Mesenchymal stem cell (in vitro differentiated cells and primary cell): ENCODE results near the gene MACO1.

Source experiments
- DNase-seq: peaks from one replicate; pipeline ENCODE4 v3.0.0-alpha.2; 2013
- H2AFZ ChIP-seq: one replicate; pipeline ENCODE4 v1.6.1; 2013; ENCODE audit warnings: low read depth, mild to moderate bottlenecking, control low read depth, inconsistent platforms, low read length, moderate library complexity
- H2AK5ac ChIP-seq: 2 replicates; pipeline ENCODE4 v1.6.1; 2013; ENCODE audit warnings: low read length, moderate library complexity, mild to moderate bottlenecking, inconsistent platforms; ENCODE audit not compliant: severe bottlenecking
- H2BK120ac ChIP-seq: one replicate; pipeline ENCODE4 v1.6.1; 2013; ENCODE audit warnings: low read depth, mild to moderate bottlenecking, inconsistent platforms, low read length, moderate library complexity
- H2BK12ac ChIP-seq, 2 experiments: one replicate each; pipeline ENCODE4 v1.6.1; 2013; ENCODE audit warnings: inconsistent platforms in 2 of 2, low read length in 2 of 2, mild to moderate bottlenecking in 2 of 2, moderate library complexity in 2 of 2, control low read depth in 1 of 2
- H2BK15ac ChIP-seq: one replicate; pipeline ENCODE4 v1.6.1; 2013; ENCODE audit warnings: mild to moderate bottlenecking, low read depth, inconsistent platforms; ENCODE audit not compliant: poor library complexity, severe bottlenecking
- H2BK5ac ChIP-seq: 2 replicates; pipeline ENCODE4 v1.6.1; 2013; ENCODE audit warnings: low read depth, mild to moderate bottlenecking, low read length, control low read depth, inconsistent platforms; ENCODE audit not compliant: poor library complexity, severe bottlenecking
- H3K14ac ChIP-seq, 2 experiments: one replicate each; pipeline ENCODE4 v1.6.1; 2013; ENCODE audit warnings: inconsistent platforms in 2 of 2, low read length in 2 of 2, control low read depth in 1 of 2, mild to moderate bottlenecking in 1 of 2, moderate library complexity in 1 of 2
- H3K18ac ChIP-seq, 2 experiments: one replicate each; pipeline ENCODE4 v1.6.1; 2013; ENCODE audit warnings: inconsistent platforms in 2 of 2, low read length in 2 of 2, control low read depth in 1 of 2, low read depth in 1 of 2, mild to moderate bottlenecking in 1 of 2
- H3K23ac ChIP-seq, 2 experiments: one replicate each; pipeline ENCODE4 v1.6.1; 2013; ENCODE audit warnings: inconsistent platforms in 2 of 2, low read length in 2 of 2, mild to moderate bottlenecking in 2 of 2, moderate library complexity in 2 of 2, control low read depth in 1 of 2
- H3K27ac ChIP-seq: 2 replicates; pipeline ENCODE4 v1.5.1; 2013; ENCODE audit warnings: mild to moderate bottlenecking, moderate library complexity, low read length, control low read depth, inconsistent platforms; ENCODE audit not compliant: poor library complexity, severe bottlenecking
- H3K27me3 ChIP-seq, 2 experiments: 2 replicates each; pipeline versions ENCODE4 v1.6.1 to v1.7.0; 2013; ENCODE audit warnings: low read length in 2 of 2, mild to moderate bottlenecking in 2 of 2, moderate library complexity in 2 of 2, control low read depth in 1 of 2, inconsistent platforms in 1 of 2; ENCODE audit not compliant: control insufficient read depth in 1 of 2, insufficient read depth in 1 of 2
- H3K36me3 ChIP-seq, 2 experiments: 2 replicates each; pipeline versions ENCODE4 v1.6.1 to v1.7.0; 2013; ENCODE audit warnings: low read length in 2 of 2, control low read depth in 1 of 2, inconsistent platforms in 1 of 2, low read depth in 1 of 2, mild to moderate bottlenecking in 1 of 2; ENCODE audit not compliant: insufficient read depth in 2 of 2, control insufficient read depth in 1 of 2
- H3K4ac ChIP-seq, 2 experiments: one replicate each; pipeline ENCODE4 v1.6.1; 2013; ENCODE audit warnings: inconsistent platforms in 2 of 2, low read length in 2 of 2, mild to moderate bottlenecking in 2 of 2, moderate library complexity in 2 of 2, control low read depth in 1 of 2, low read depth in 1 of 2
- H3K4me1 ChIP-seq: 2 replicates; pipeline ENCODE4 v1.6.1; 2013; ENCODE audit warnings: low read depth, low read length, control low read depth; ENCODE audit not compliant: control insufficient read depth, insufficient read depth
- H3K4me2 ChIP-seq: 2 replicates; pipeline ENCODE4 v1.6.1; 2013; ENCODE audit warnings: low read length, mild to moderate bottlenecking, inconsistent platforms; ENCODE audit not compliant: poor library complexity, severe bottlenecking
- H3K4me3 ChIP-seq, 2 experiments: 2 replicates each; pipeline versions ENCODE4 v1.5.1 to v1.7.0; 2013; ENCODE audit warnings: low read length in 2 of 2, mild to moderate bottlenecking in 2 of 2, control low read depth in 1 of 2, low read depth in 1 of 2; ENCODE audit not compliant: insufficient read depth in 1 of 2
- H3K79me1 ChIP-seq: replicated peaks from 2 replicates; pipeline ENCODE4 v1.6.1; 2013; ENCODE audit warnings: mild to moderate bottlenecking, control low read depth, low read length, inconsistent platforms; ENCODE audit not compliant: poor library complexity, severe bottlenecking
- H3K9ac ChIP-seq: 2 replicates; pipeline ENCODE4 v1.7.0; 2013; ENCODE audit warnings: mild to moderate bottlenecking, low read length, moderate library complexity
- H3K9me3 ChIP-seq: 2 replicates; pipeline ENCODE4 v1.7.0; 2013; ENCODE audit warnings: mild to moderate bottlenecking, low read length; ENCODE audit not compliant: control insufficient read depth
- H4K8ac ChIP-seq: one replicate; pipeline ENCODE4 v1.6.1; 2013; ENCODE audit warnings: inconsistent platforms, mild to moderate bottlenecking, low read length, moderate library complexity
- H4K91ac ChIP-seq: one replicate; pipeline ENCODE4 v1.6.1; 2013; ENCODE audit warnings: mild to moderate bottlenecking, low read length, inconsistent platforms
- WGBS: methylation state at CpG from one replicate; pipeline ENCODE4 v1.1.7; 2013; ENCODE audit warnings: mixed read lengths; 5-methylcytosine and 5-hydroxymethylcytosine counted together

The MACO1 gene

DNA sequence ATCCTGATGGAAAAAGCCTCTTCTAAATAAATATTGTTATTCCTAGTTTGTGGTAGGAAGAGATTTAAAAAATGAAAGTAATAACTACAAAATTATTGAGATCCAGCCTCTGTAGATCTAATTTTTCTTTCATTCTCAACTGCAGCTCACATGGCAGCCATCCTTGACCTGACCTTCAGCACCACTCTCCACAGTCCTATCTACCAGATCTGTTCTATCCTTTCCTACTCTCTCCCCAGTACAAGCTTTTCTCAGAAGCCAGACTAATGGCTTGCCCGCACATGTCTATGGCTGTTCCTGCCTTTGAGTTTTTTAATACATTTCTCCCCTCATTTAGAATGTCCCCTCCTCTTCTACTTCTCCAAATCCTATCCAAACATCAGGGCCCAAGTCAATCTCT, 51.5 kb downstream of the MACO1 start:
- Histone ChIP-seq H2BK12ac (no peak overlapping the region), H3K18ac (no peak overlapping the region), H3K9ac (no peak overlapping the region), H3K4me3 (no peak overlapping the region), H2AFZ (no peak overlapping the region), H3K4ac (no peak overlapping the region), H4K8ac (no peak overlapping the region), H3K36me3 (peaks cover 9 to 32% of the 10 kb centered on the region in 2 experiments), H3K4me2 (no peak overlapping the region), H3K14ac (no peak overlapping the region), H2BK120ac (no peak overlapping the region), H3K27ac (no peak overlapping the region), H4K91ac (no peak overlapping the region), H3K4me1 (peaks cover 3% of the 10 kb centered on the region), H2BK5ac (no peak overlapping the region), H2BK15ac (no peak overlapping the region), H3K23ac (no peak overlapping the region), H3K79me1 (peaks cover 22% of the 10 kb centered on the region), H3K9me3 (no peaks in the 10 kb centered on the region), H2AK5ac (no peak overlapping the region), H3K27me3 (no peaks in the 10 kb centered on the region)
- DNase-seq = no peak
- WGBS = 97% methylated on average over 1 of the region's 1 CpG

DNA sequence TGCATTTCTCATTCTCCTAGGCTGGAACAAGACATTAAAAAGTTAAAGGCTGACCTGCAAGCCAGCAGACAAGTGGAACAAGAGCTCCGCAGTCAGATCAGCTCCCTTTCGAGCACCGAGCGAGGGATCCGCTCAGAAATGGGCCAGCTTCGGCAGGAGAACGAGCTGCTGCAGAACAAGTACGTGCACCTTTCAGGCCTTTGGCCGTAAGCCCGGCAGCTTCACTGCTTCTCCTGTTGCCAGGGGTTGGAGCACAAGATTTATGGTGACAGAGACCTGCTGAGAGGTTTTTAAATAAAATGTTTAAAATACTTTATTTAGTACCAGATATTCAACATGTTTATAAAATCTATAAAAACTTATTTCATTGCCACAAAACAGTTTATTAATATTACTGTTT, 53.4 kb downstream of the MACO1 start:
- Histone ChIP-seq H4K8ac (no peak overlapping the region), H3K18ac (no peak overlapping the region), H3K36me3 (peaks cover 13 to 40% of the 10 kb centered on the region in 2 experiments), H2BK5ac (no peak overlapping the region), H2AK5ac (no peak overlapping the region), H3K27me3 (no peaks in the 10 kb centered on the region), H3K14ac (no peak overlapping the region), H2BK12ac (no peak overlapping the region), H3K23ac (no peak overlapping the region), H2AFZ (no peak overlapping the region), H3K9ac (no peak overlapping the region), H3K4me1 (no peaks in the 10 kb centered on the region), H2BK15ac (no peak overlapping the region), H3K9me3 (no peaks in the 10 kb centered on the region), H3K4me3 (no peak overlapping the region), H2BK120ac (no peak overlapping the region), H3K79me1 (peaks cover 21% of the 10 kb centered on the region), H4K91ac (no peak overlapping the region), H3K27ac (no peak overlapping the region), H3K4me2 (no peak overlapping the region), H3K4ac (no peak overlapping the region)
- no peak for DNase-seq
- WGBS = 97% methylated on average over 9 of the region's 10 CpGs

DNA sequence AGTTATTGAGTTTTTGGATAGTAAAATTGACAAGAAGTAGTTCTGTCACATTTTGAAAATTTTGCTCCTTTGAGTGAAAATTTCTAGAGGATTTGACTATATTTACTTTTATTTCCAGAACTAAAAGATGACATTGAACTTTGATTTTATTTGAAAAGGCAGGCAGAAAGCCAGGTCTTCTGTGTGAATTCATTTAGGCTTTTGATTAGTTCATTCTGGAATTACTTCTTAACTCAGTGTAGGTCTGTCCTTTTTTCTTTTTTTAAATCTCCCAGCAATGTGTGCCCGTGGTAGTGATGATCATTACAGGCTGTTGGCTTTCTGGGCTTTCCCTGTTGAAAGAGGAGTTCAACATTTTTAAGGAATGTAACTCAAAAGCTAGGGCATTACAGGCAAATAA, 53.8 kb downstream of the MACO1 start:
- no peak overlapping the region for H2AK5ac ChIP-seq
- no peak overlapping the region for H2BK5ac ChIP-seq
- H2BK120ac ChIP-seq = no peak overlapping the region
- H3K9me3 ChIP-seq = no peaks in the 10 kb centered on the region
- no peak overlapping the region for H3K4me3 ChIP-seq
- no peak overlapping the region for H4K91ac ChIP-seq
- DNase-seq = no peak
- H3K36me3 ChIP-seq = peaks cover 13 to 43% of the 10 kb centered on the region in 2 experiments
- no peak overlapping the region for H3K14ac ChIP-seq
- H3K9ac ChIP-seq = no peak overlapping the region
- no peaks in the 10 kb centered on the region for H3K27me3 ChIP-seq
- no peak overlapping the region for H4K8ac ChIP-seq
- no peak overlapping the region for H3K27ac ChIP-seq
- no peak overlapping the region for H3K4ac ChIP-seq
- no peak overlapping the region for H3K18ac ChIP-seq
- no peak overlapping the region for H2BK12ac ChIP-seq
- H2BK15ac ChIP-seq = no peak overlapping the region
- no peak overlapping the region for H3K23ac ChIP-seq
- WGBS = 40% methylated on average over 1 of the region's 1 CpG
- no peak overlapping the region for H3K4me2 ChIP-seq
- no peaks in the 10 kb centered on the region for H3K4me1 ChIP-seq
- H3K79me1 ChIP-seq = peaks cover 21% of the 10 kb centered on the region
- no peak overlapping the region for H2AFZ ChIP-seq

DNA sequence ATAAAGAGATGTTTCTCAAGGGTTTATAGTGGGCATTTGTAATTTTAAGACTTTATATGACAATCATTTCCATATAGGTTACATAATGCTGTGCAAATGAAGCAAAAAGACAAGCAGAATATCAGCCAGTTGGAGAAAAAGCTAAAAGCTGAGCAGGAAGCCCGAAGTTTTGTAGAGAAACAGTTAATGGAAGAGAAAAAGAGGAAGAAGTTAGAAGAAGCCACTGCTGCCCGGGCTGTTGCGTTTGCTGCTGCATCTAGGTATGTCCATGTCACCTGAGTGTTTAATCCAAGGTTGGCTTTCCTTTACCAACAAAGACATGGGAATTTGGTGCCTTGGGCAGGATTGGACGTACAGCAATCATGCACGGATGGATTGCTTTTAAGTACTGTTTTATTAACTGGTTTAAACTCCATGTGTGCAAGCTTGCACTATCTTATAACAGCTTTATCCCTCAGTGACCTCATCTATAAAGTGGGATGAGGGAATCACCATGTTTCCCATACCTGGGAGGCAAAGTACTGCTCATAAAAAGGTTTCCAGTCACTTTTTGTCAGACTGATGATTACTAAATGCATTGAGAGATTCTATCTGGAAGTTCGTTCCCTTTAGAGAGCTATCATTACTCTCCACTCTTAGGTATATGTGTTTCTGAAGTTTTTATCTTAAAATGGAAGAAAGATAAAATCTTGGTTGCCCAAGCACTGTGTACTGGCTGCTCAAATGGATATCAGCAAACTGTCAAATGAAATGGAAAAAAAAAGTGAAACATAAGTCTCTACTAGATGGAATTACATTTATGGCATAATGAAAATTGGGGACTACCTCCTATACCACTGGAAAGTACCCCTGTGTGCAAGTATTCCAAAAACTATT, 55.1 kb downstream of the MACO1 start:
- no peak overlapping the region for H4K91ac ChIP-seq
- H3K79me1 ChIP-seq = peaks cover 19% of the 10 kb centered on the region
- H3K4ac ChIP-seq = no peak overlapping the region
- DNase-seq = no peak
- no peak overlapping the region for H3K18ac ChIP-seq
- H3K4me3 ChIP-seq = no peak overlapping the region
- no peaks in the 10 kb centered on the region for H3K4me1 ChIP-seq
- no peak overlapping the region for H3K14ac ChIP-seq
- H3K23ac ChIP-seq = no peak overlapping the region
- no peak overlapping the region for H3K9ac ChIP-seq
- H2BK15ac ChIP-seq = no peak overlapping the region
- no peak overlapping the region for H2AK5ac ChIP-seq
- H3K9me3 ChIP-seq = no peaks in the 10 kb centered on the region
- no peak overlapping the region for H3K4me2 ChIP-seq
- H2BK120ac ChIP-seq = no peak overlapping the region
- no peak overlapping the region for H2AFZ ChIP-seq
- no peak overlapping the region for H4K8ac ChIP-seq
- H3K27ac ChIP-seq = no peak overlapping the region
- 95% methylated on average over 5 of the region's 6 CpGs for WGBS
- H3K27me3 ChIP-seq = no peaks in the 10 kb centered on the region
- H2BK12ac ChIP-seq = no peak overlapping the region
- peaks cover 13 to 53% of the 10 kb centered on the region in 2 experiments for H3K36me3 ChIP-seq
- no peak overlapping the region for H2BK5ac ChIP-seq
